Endothelial cell of umbilical vein (primary cell): ENCODE measurements around the gene UGT1A9. TPM values are rescaled to one million over a fixed set of nuclear protein-coding genes. Genes with fewer than 3 reads are reported as not detected.

ENCODE experiments used
- BruUV-seq: library from RNA; stranded (reverse); fragments of 400-500 nt; replicated peaks from 2 replicates; lab custom pipeline; 2021; lab: Mats Ljungman, UMichigan
- CTCF ChIA-PET: fragments of 300-600, 350-600 bp; sonication (Branson Sonifier 250); formaldehyde crosslinking; loops from one replicate; lab custom pipeline; 2021; ENCODE audit warnings: antibody characterized with exemption, inconsistent platforms; lab: Charles Lee
- POLR2A ChIA-PET: fragments of 300-600, 350-600 bp; sonication (Branson Sonifier 250); formaldehyde crosslinking; loops from one replicate; lab custom pipeline; 2021; ENCODE audit warnings: antibody characterized with exemption, inconsistent platforms; lab: Charles Lee
- DNase-seq: peaks from one replicate; pipeline ENCODE4 v3.0.0-alpha.2; 2011; ENCODE audit warnings: low read depth, low spot score
- FAIRE-seq: peaks from 2 replicates; lab custom pipeline; 2011; peaks lifted over from hg19 to GRCh38; lab: Jason Lieb, UNC
- H2AFZ ChIP-seq: 2 replicates; pipeline ENCODE4 v1.6.0; 2012; ENCODE audit warnings: low read depth, low read length, control low read depth, inconsistent platforms
- H3K27ac ChIP-seq: 2 replicates; pipeline ENCODE4 v1.5.1; 2011; ENCODE audit warnings: low read depth, mild to moderate bottlenecking, control low read depth, low read length, moderate library complexity; ENCODE audit not compliant: insufficient read depth
- H3K27me3 ChIP-seq, 2 experiments: 2 replicates each; pipeline versions ENCODE4 v1.6.0 to v1.6.1; 2011; ENCODE audit warnings: low read length in 2 of 2, mixed read lengths in 1 of 2; ENCODE audit not compliant: control insufficient read depth in 2 of 2, insufficient read depth in 2 of 2
- H3K36me3 ChIP-seq, 2 experiments: 2 replicates in 1 of 2; 3 replicates in 1 of 2; pipeline ENCODE4 v1.5.1; 2011; ENCODE audit warnings: low read length in 2 of 2, mild to moderate bottlenecking in 1 of 2, moderate library complexity in 1 of 2; ENCODE audit not compliant: control insufficient read depth in 2 of 2, insufficient read depth in 2 of 2; ENCODE audit errors: extremely low read depth in 1 of 2
- H3K4me1 ChIP-seq: 3 replicates; pipeline ENCODE4 v1.5.1; 2011; ENCODE audit warnings: mild to moderate bottlenecking, low read length; ENCODE audit not compliant: control insufficient read depth, insufficient read depth; ENCODE audit errors: extremely low read depth
- H3K4me2 ChIP-seq: 2 replicates; pipeline ENCODE4 v1.6.1; 2011; ENCODE audit warnings: low read length, control low read depth, mixed read lengths; ENCODE audit not compliant: insufficient read depth
- H3K4me3 ChIP-seq, 3 experiments: fragments of 200-600 bp in 1 of 3; sonication (generic), shearing (Covaris generic) in 1 of 3; replicated peaks in 1 of 3; 2 replicates each; pipeline ENCODE4 v1.5.1; 2011 to 2016; ENCODE audit warnings: control low read depth in 3 of 3, low read length in 3 of 3, mild to moderate bottlenecking in 2 of 3, inconsistent platforms in 1 of 3, low read depth in 1 of 3, moderate library complexity in 1 of 3; ENCODE audit not compliant: insufficient read depth in 1 of 3
- H3K79me2 ChIP-seq: 2 replicates; pipeline ENCODE4 v1.6.0; 2012; ENCODE audit warnings: low read length, inconsistent platforms; ENCODE audit not compliant: control insufficient read depth, insufficient read depth
- H3K9ac ChIP-seq: replicated peaks from 2 replicates; pipeline ENCODE3; 2011; ENCODE audit warnings: low read length, control low read depth; ENCODE audit not compliant: insufficient read depth; ENCODE audit errors: extremely low read depth
- H3K9me1 ChIP-seq: replicated peaks from 3 replicates; pipeline ENCODE4 v1.6.0; 2011; ENCODE audit warnings: mild to moderate bottlenecking, low read length; ENCODE audit not compliant: control insufficient read depth, insufficient read depth; ENCODE audit errors: extremely low read depth
- H3K9me3 ChIP-seq: replicated peaks from 2 replicates; pipeline ENCODE4 v1.5.1; 2012; ENCODE audit warnings: low read length, inconsistent platforms; ENCODE audit not compliant: control insufficient read depth, insufficient read depth
- H4K20me1 ChIP-seq: replicated peaks from 2 replicates; pipeline ENCODE3; 2011; ENCODE audit warnings: mild to moderate bottlenecking, low read length; ENCODE audit not compliant: control insufficient read depth, insufficient read depth; ENCODE audit errors: extremely low read depth
- EZH2 ChIP-seq: IDR thresholded peaks from 2 replicates; pipeline ENCODE4 v1.6.1; 2012; ENCODE audit warnings: borderline replicate concordance, low read depth, mild to moderate bottlenecking, moderate library complexity, low read length, inconsistent platforms; ENCODE audit not compliant: severe bottlenecking
- FOS ChIP-seq: IDR thresholded peaks from 2 replicates; pipeline ENCODE4 v1.6.1; 2011; ENCODE audit warnings: mild to moderate bottlenecking, low read length, moderate library complexity, borderline replicate concordance; ENCODE audit not compliant: insufficient read depth
- GATA2 ChIP-seq: IDR thresholded peaks from 2 replicates; pipeline ENCODE4 v1.7.0; 2011; ENCODE audit warnings: low read depth, mild to moderate bottlenecking, moderate library complexity, mixed read lengths, low read length; ENCODE audit not compliant: insufficient read length, insufficient read depth
- JUN ChIP-seq: IDR thresholded peaks from 2 replicates; pipeline ENCODE4 v1.6.1; 2011; ENCODE audit warnings: borderline replicate concordance, low read depth; ENCODE audit not compliant: insufficient read length, insufficient read depth
- MYC ChIP-seq: IDR thresholded peaks from one replicate; pipeline ENCODE4 v1.6.1; 2011; ENCODE audit warnings: mild to moderate bottlenecking, low read depth, low read length
- POLR2A ChIP-seq: IDR thresholded peaks from 2 replicates; pipeline ENCODE4 v1.6.1; 2012; ENCODE audit warnings: low read depth, mild to moderate bottlenecking, control low read depth, low read length
- POLR2AphosphoS5 ChIP-seq: IDR thresholded peaks from 2 replicates; pipeline ENCODE4 v1.6.1; 2012; ENCODE audit warnings: low read depth, mild to moderate bottlenecking, control low read depth, low read length, moderate library complexity; ENCODE audit not compliant: insufficient read depth
- dilution Hi-C: fragments of 300-500 bp; cut with MboI; formaldehyde crosslinking; loops from one replicate; pipeline ENCODE4 v1.15.0; 2019; ENCODE audit warnings: low sequenced_read_pairs; ENCODE audit not compliant: extremely low pct_ligation_motif_present
- intact Hi-C: fragments of 100-400 bp; cut with micrococcal nuclease; formaldehyde crosslinking; loops from one replicate; pipeline ENCODE4 v1.10.0; 2022
- polyA plus RNA-seq, 4 experiments: library from polyadenylated mRNA; depleted of rRNA in 3 of 4; stranded (reverse) in 3 of 4; unstranded in 1 of 4; fragments of >200 nt; gene quantifications; 2 replicates each; pipeline versions ENCODE4 v1.2.1 to v1.2.3, GENCODE V29; 2011 to 2012; ENCODE audit warnings: missing spikeins in 1 of 4
- total RNA-seq: library from RNA; stranded (reverse); gene quantifications from 2 replicates; pipeline ENCODE4 v1.2.3, GENCODE V29; 2021
- TF ChIP-seq, protein P1 (sequence below), 2 donors: IDR thresholded peaks; 1 replicate in 1 of 2; 2 replicates in 1 of 2; pipeline ENCODE4 v1.5.1; 2011; ENCODE audit warnings: low read length in 2 of 2, mild to moderate bottlenecking in 2 of 2, moderate library complexity in 2 of 2, control low read depth in 1 of 2, inconsistent platforms in 1 of 2, low read depth in 1 of 2; ENCODE audit not compliant: insufficient read depth in 1 of 2; ENCODE audit errors: extremely low read depth in 1 of 2
- TF ChIP-seq, protein P2 (sequence below): IDR thresholded peaks from 2 replicates; pipeline ENCODE4 v1.6.1; 2011; ENCODE audit not compliant: insufficient read depth, insufficient read length

Gene UGT1A9
- total and polyA plus RNA-seq, 2 donors (not counting 3 experiments of a cell fraction or from before 2014, with no cell fraction given) = not detected

DNA sequence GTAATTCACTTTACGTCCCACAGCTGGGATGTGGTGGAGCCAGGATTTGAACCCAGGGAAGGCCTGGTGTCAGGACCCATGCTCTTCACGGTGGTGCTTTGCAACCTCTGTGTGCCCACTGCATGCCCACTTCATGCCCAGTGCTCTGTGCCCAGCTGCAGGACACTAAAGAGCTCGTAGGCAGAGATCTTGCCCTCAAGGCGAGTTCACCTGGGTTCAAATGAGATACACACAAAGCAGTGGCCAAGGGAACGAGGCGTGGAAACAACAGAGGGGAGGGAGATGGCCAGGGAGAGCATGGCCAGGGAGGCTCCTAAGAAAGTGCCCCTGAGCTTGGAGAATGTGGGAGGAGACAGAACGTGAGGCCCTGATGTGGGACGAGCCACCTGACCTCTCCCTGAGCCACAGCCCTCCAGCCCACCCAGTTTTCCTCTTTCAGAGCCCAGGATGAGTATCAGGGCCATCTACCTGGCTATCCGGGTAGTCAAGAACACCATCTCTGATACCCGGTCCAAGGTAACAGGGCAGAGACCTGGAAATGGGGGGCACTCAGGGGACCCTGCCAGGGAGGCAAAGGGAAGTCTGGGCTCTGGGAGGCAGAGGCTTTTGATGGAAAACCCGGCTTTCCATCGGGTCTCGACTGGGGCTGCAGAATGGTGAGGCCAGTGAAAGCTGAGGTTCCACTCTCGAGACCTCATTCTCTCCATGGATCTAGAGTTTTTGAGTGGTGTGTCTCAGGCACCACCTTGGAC, 126.8 kb downstream of the UGT1A9 start:
- no TSS peak for BruUV-seq
- POLR2A ChIA-PET = no interaction called here

More for the DNA sequence above, 126.8 kb downstream of the UGT1A9 start:
- intact Hi-C loops (no loop called here), dilution Hi-C loops (no loop called here)
- no peak overlapping the region for H3K4me2 ChIP-seq
- no peaks in the 10 kb centered on the region for H3K9me1 ChIP-seq
- H4K20me1 ChIP-seq = no peaks in the 10 kb centered on the region
- no peaks in the 10 kb centered on the region for H3K79me2 ChIP-seq
- H2AFZ ChIP-seq = no peak overlapping the region
- no peaks in the 10 kb centered on the region for H3K4me1 ChIP-seq
- no peak overlapping the region for H3K4me3 ChIP-seq
- no peak for DNase-seq
- TF ChIP-seq FOS = no peak
- TF ChIP-seq, protein P1, sequence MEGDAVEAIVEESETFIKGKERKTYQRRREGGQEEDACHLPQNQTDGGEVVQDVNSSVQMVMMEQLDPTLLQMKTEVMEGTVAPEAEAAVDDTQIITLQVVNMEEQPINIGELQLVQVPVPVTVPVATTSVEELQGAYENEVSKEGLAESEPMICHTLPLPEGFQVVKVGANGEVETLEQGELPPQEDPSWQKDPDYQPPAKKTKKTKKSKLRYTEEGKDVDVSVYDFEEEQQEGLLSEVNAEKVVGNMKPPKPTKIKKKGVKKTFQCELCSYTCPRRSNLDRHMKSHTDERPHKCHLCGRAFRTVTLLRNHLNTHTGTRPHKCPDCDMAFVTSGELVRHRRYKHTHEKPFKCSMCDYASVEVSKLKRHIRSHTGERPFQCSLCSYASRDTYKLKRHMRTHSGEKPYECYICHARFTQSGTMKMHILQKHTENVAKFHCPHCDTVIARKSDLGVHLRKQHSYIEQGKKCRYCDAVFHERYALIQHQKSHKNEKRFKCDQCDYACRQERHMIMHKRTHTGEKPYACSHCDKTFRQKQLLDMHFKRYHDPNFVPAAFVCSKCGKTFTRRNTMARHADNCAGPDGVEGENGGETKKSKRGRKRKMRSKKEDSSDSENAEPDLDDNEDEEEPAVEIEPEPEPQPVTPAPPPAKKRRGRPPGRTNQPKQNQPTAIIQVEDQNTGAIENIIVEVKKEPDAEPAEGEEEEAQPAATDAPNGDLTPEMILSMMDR (IDR thresholded peaks at IDR 0.05; ENCODE audit: extremely low read depth in 1 of 2, insufficient read depth in 1 of 2, low read depth in 1 of 2, low read length in 2 of 2) = no peak
- no peak for TF ChIP-seq GATA2
- TF ChIP-seq MYC = no peak
- TF ChIP-seq EZH2 = no peak
- no peak for TF ChIP-seq POLR2A
- TF ChIP-seq JUN = no peak
- TF ChIP-seq, protein P2, sequence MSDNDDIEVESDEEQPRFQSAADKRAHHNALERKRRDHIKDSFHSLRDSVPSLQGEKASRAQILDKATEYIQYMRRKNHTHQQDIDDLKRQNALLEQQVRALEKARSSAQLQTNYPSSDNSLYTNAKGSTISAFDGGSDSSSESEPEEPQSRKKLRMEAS = no peak
- no peak for TF ChIP-seq POLR2AphosphoS5
- FAIRE-seq = no peak
- no peak overlapping the region for H3K27ac ChIP-seq
- H3K9ac ChIP-seq = no peak overlapping the region
- H3K9me3 ChIP-seq = no peaks in the 10 kb centered on the region
- H3K36me3 ChIP-seq = no peaks in the 10 kb centered on the region
- no peaks in the 10 kb centered on the region for H3K27me3 ChIP-seq
- CTCF ChIA-PET = no interaction called here
